GM19397 (cell line): ENCODE results near the gene YRDC.
A peak's percentile ranks its signal among the peaks of the same experiment; 100 is the strongest.

Experiments
- ATAC-seq: cut with Tn5 transposase; IDR thresholded peaks from one replicate; pipeline ENCODE4 v1.9.1; 2021; ENCODE audit warnings: mild to moderate bottlenecking, moderate library complexity; ENCODE audit not compliant: unreplicated experiment

Gene YRDC, protein sequence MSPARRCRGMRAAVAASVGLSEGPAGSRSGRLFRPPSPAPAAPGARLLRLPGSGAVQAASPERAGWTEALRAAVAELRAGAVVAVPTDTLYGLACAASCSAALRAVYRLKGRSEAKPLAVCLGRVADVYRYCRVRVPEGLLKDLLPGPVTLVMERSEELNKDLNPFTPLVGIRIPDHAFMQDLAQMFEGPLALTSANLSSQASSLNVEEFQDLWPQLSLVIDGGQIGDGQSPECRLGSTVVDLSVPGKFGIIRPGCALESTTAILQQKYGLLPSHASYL

GRCh38 chr1:37807555-37808368 is at the start of gene YRDC, which contains the start of gene C1orf122:
YRDC (minus strand) TSS chr1:37808208; CDS start chr1:37808180, 28 bp downstream.
C1orf122 (plus strand) TSS chr1:37807790; CDS start chr1:37808405, 615 bp downstream.
- peak; percentile 92 for ATAC-seq

- ATAC-seq = no peak
Measured at GRCh38 chr1:37854406-37854805, 46.4 kb upstream of the YRDC start.

DNA sequence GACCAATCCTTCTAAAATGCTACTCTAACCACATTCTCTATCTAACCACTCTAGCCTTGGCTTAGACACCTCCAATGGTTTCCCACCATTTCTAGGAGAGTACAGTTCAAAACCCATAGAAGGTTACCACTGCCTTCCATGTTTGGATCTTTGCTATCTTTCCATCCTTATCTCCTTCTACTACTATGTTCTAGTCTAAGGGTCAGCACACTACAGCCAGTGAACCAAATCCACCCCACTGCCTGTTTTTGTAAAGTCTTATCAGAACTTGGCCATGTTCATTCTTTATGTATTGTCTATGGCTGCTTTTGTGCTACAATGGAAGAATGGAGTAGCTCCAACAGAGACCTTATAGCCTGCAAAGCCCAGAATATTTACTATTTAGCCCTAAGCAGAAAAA is 45.1 kb upstream of the YRDC start:
- no peak for ATAC-seq

DNA sequence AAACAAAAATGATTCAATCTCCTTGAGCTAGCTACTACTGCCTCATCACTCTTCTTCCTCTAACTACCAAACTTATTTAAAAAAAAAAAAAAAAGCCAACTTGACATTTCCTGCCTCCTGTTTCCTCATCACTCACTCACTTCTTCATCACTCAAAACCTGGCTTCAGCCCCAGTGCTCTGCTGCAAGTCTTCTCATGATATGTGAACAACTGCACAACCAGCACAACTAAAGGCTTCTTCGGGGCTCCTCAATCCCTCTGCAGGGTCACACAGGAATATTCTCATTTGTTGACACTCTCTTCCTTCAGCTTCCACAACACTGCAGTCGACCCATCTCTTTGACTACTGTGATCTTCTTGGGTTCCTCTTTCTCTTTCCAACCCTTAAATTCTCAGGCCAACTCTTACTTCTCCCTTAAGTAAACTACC is 43.8 kb upstream of the YRDC start:
- no peak for ATAC-seq

DNA sequence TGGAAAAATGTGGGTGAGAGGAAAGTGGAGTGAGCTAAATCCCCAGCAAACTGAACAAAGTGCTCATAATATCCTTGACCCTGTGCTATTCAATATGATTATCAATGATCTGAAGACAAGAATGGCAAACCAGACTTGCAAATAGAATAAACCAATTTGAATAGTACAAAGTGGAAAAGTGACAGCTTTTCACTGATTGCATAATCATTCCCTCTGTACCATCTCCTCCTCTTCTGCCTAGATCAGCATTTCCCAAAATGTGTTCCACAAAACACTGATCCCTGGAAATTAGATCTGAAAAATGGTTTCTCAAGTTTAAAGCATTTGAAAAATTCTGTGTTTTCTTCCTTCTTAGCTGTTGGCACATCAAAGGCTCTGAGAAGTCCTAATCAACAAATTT is 43.3 kb upstream of the YRDC start:
- ATAC-seq = no peak

GRCh38 chr1:37850352-37850955 is 42.4 kb upstream of the YRDC start:
- ATAC-seq = no peak

DNA sequence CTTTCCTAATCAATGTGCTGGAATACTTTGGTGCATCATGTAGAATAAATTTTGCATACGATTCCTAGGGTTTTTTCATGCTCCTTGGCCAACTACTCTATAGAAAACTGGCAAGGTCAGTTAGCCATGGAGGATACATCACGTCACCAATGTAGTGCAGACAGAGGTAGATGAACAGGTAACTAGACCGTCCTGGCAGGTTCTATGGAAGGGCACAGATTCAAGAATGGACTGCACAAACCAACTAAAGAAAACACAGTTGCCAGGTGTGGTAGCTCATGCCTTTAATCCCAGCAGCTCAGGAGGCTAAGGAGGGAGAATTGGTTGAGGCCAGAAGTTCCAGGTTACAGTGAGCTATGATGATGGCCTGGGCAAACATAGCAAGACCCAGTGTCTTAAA is 41.5 kb upstream of the YRDC start:
- ATAC-seq = no peak

DNA sequence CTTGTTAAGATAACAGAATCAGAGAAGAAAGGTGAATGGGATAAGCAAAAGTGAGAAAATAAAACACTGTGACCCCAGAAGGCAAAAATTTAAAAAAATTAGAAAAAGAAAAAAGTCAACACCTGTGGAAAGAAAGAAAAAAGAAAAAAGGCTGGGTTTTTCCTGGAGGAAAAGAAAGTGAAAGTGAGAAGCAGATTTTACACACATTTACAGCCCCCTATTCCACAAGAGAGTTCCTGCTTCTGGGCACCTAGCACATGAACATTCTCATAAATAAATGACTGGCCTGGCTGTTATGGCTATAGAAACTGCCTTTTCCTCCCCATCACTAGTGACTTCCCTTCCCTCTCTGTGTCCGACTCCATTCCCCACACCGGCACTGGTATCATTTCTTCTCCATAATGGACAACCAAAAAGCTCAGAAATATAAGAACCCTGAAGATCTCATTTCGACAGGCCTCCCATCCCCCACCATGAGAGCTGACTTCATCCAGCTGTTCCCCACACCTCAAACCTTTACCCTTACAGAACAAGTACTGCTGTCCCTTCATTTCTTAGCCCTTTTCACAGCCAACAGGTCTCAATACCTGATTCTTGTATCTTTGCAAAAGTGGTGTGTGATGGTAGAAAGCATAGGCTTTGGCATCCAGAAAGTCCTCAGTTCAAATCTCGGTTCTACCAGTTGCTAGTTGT is 38.8 kb upstream of the YRDC start:
- ATAC-seq = no peak

DNA sequence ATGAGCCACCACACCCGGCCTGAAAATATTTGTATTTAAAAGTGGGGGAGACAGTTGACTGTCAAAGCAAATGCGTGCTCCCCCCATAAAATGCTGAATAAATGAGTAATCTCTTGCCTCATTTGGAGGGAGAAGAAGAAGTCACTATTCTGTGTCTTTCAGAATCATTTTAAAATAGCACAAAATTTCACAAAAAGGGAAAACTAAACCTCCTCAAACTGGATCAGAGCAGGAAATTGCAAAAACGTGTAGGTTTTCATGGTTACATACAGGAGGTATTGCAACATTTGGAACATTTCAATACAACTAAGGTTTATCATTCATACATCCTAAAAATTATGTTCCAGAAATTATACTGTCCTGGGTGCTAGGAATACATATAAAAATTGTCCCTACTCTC is 37.8 kb upstream of the YRDC start:
- ATAC-seq = no peak

GRCh38 chr1:37845049-37845646 is 37.1 kb upstream of the YRDC start:
- no peak for ATAC-seq

- ATAC-seq = no peak
Measured at GRCh38 chr1:37844536-37844935, 36.5 kb upstream of the YRDC start.

GRCh38 chr1:37841652-37842051 is 33.6 kb upstream of the YRDC start:
- ATAC-seq = no peak

DNA sequence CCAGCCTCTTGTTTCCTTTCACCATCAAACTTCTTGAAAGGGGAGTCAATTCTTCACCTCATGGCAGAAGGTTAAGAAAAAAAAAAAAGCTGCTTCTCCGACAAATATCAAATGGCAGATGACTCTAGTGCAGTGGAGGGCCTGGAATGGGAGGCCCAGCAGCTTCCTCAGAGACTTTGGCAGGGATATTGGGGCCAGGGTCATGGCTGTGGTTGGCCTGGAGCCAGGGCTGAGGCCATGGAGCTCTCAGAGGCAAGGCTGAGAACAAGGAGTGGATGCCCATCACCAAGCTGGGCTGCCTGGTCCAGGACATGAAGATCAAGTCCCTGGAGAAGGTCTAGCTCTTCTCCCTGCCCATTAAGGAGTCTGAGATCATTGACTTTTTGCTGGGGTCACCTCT is 32.7 kb upstream of the YRDC start:
- no peak for ATAC-seq

- ATAC-seq = no peak
Measured at GRCh38 chr1:37839676-37840075, 31.7 kb upstream of the YRDC start.

DNA sequence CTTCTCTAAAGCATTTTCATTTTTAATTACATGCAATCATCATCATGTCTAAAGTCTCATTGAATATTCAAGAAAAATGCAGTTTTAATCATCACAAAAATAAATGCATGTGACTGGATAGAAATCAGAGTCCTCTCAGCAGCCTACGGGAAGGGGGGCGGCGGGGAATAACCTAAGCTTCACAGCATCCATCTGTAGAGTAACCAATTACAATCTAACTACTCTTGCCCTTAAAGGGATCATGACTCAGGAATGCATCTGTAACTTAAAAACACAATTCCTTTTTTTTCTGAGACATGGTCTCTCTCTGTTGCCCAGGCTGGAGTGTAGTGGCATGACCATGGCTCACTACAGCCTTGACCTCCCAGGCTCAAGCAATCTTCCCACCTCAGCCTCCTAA is 28.8 kb upstream of the YRDC start:
- no peak for ATAC-seq

GRCh38 chr1:37831809-37832208 is 23.8 kb upstream of the YRDC start:
- no peak for ATAC-seq

- ATAC-seq = no peak
Measured at GRCh38 chr1:37831109-37831508, 23.1 kb upstream of the YRDC start.

- no peak for ATAC-seq
Measured at GRCh38 chr1:37828410-37829074, 20.5 kb upstream of the YRDC start.

GRCh38 chr1:37825506-37825905 is 17.5 kb upstream of the YRDC start:
- no peak for ATAC-seq

GRCh38 chr1:37824001-37824400 is 16.0 kb upstream of the YRDC start:
- no peak for ATAC-seq
